Breast epithelium (tissue), 4 donors: ENCODE data around the gene NEDD4. TPM values are rescaled to one million over a fixed set of nuclear protein-coding genes. Genes with fewer than 3 reads are reported as not detected.

ENCODE experiments used
- DNase-seq, 2 donors: peaks; one replicate each; pipeline ENCODE4 v3.0.0-alpha.2; 2019; ENCODE audit warnings: low spot score in 2 of 2
- H3K27ac ChIP-seq, 2 donors: fragments of 200-600 bp; sonication (generic) in 1 of 2; one replicate each; pipeline ENCODE4 v1.5.1; 2016 to 2019; ENCODE audit warnings: mild to moderate bottlenecking in 1 of 2
- H3K27me3 ChIP-seq, 2 donors: fragments of 200-600 bp; sonication (generic) in 1 of 2; one replicate each; pipeline versions ENCODE4 v1.5.1 to v1.6.0; 2017 to 2019; ENCODE audit warnings: control low read depth in 1 of 2, mild to moderate bottlenecking in 1 of 2
- H3K36me3 ChIP-seq: fragments of 200-600 bp; one replicate; pipeline ENCODE4 v1.5.1; 2019
- H3K4me1 ChIP-seq, 2 donors: fragments of 200-600 bp; sonication (generic); one replicate each; pipeline ENCODE4 v1.5.1; 2016 to 2019; ENCODE audit warnings: control low read depth in 1 of 2
- H3K4me3 ChIP-seq, 3 donors: fragments of 200-600 bp; sonication (generic); 1 replicate in 2 of 3; 2 replicates in 1 of 3; pipeline ENCODE4 v1.5.1; 2016 to 2019; ENCODE audit warnings: mild to moderate bottlenecking in 3 of 3, moderate library complexity in 2 of 3
- H3K9me3 ChIP-seq, 2 donors: fragments of 200-600 bp; sonication (generic) in 1 of 2; one replicate each; pipeline ENCODE4 v1.5.1; 2016 to 2019; ENCODE audit warnings: control low read depth in 1 of 2
- POLR2A ChIP-seq: fragments of 450-650 bp; IDR thresholded peaks from one replicate; pipeline ENCODE4 v1.6.1; 2016; ENCODE audit warnings: antibody characterized with exemption, mild to moderate bottlenecking, moderate library complexity
- POLR2AphosphoS5 ChIP-seq, 3 donors: sonication (generic); formaldehyde crosslinking; IDR thresholded peaks; one replicate each; pipeline ENCODE4 v1.6.1; 2017; ENCODE audit warnings: antibody characterized with exemption in 3 of 3
- intact Hi-C: fragments of 100-400 bp; cut with DNase I; formaldehyde crosslinking; loops from one replicate; pipeline ENCODE4 v1.15.1; 2023; ENCODE audit warnings: low total_unique reads
- total RNA-seq, 3 donors: library from RNA; depleted of rRNA; stranded (reverse); fragments of >200 nt; gene quantifications; one replicate each; pipeline ENCODE4 v1.1.0, GENCODE V29; 2016
- TF ChIP-seq, protein P1 (sequence below), 3 donors: fragments of 450-650 bp; IDR thresholded peaks; one replicate each; pipeline ENCODE4 v1.5.1; 2016 to 2017; ENCODE audit warnings: antibody characterized with exemption in 3 of 3, mild to moderate bottlenecking in 3 of 3, moderate library complexity in 3 of 3

NEDD4 gene
- total RNA-seq, 3 donors from 2014 or later = 13.0 to 19.6 (median 19.3) TPM

DNA sequence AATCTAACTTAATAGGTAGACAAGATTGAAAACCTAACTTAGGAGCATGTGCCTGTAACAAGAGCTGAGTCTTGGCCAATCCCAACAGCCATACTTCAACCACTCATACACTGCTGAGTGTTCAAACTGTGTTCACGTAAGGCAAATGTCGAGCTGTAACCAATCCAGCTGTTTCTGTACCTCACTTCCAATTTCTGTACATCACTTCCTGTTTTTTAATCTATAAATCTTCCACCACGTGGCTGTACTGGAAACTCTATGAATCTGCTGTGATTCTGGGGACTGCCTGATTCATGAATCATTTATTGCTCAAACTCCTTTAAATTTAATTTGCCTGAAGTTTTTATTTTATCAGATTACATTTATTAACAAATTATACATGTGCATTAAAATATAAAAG, 44.6 kb upstream of the NEDD4 start:
- Histone ChIP-seq H3K27ac (no peak overlapping the region), H3K4me3 (no peak overlapping the region), H3K4me1 (no peaks in the 10 kb centered on the region), H3K9me3 (no peaks in the 10 kb centered on the region), H3K27me3 (no peaks in the 10 kb centered on the region), H3K36me3 (no peaks in the 10 kb centered on the region)
- no peak for DNase-seq
- TF ChIP-seq, protein P1, sequence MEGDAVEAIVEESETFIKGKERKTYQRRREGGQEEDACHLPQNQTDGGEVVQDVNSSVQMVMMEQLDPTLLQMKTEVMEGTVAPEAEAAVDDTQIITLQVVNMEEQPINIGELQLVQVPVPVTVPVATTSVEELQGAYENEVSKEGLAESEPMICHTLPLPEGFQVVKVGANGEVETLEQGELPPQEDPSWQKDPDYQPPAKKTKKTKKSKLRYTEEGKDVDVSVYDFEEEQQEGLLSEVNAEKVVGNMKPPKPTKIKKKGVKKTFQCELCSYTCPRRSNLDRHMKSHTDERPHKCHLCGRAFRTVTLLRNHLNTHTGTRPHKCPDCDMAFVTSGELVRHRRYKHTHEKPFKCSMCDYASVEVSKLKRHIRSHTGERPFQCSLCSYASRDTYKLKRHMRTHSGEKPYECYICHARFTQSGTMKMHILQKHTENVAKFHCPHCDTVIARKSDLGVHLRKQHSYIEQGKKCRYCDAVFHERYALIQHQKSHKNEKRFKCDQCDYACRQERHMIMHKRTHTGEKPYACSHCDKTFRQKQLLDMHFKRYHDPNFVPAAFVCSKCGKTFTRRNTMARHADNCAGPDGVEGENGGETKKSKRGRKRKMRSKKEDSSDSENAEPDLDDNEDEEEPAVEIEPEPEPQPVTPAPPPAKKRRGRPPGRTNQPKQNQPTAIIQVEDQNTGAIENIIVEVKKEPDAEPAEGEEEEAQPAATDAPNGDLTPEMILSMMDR (IDR thresholded peaks at IDR 0.05) = no peak
- TF ChIP-seq POLR2AphosphoS5 (IDR thresholded peaks at IDR 0.05) (no peak), POLR2A (no peak)
- intact Hi-C loops = no loop called here

- no peaks in the 10 kb centered on the region for H3K27me3 ChIP-seq
- no peak overlapping the region for H3K4me3 ChIP-seq
- no peak overlapping the region for H3K27ac ChIP-seq
- TF ChIP-seq, protein P1 (IDR thresholded peaks at IDR 0.05) = no peak
- TF ChIP-seq POLR2A = no peak
- no peak for TF ChIP-seq POLR2AphosphoS5 (IDR thresholded peaks at IDR 0.05)
- DNase-seq = no peak
- H3K36me3 ChIP-seq = no peaks in the 10 kb centered on the region
- intact Hi-C loops = no loop called here
- no peaks in the 10 kb centered on the region for H3K9me3 ChIP-seq
- no peaks in the 10 kb centered on the region for H3K4me1 ChIP-seq
Measured at GRCh38 chr15:56036546-56037067, 43.2 kb upstream of the NEDD4 start.

GRCh38 chr15:56035166-56035565, 41.8 kb upstream of the NEDD4 start:
- H3K27ac ChIP-seq = no peak overlapping the region
- no peak for TF ChIP-seq POLR2AphosphoS5 (IDR thresholded peaks at IDR 0.05)
- TF ChIP-seq, protein P1 (IDR thresholded peaks at IDR 0.05) = no peak
- no peak for TF ChIP-seq POLR2A
- no peak overlapping the region for H3K4me3 ChIP-seq
- intact Hi-C loops = no loop called here
- H3K4me1 ChIP-seq = no peaks in the 10 kb centered on the region
- H3K36me3 ChIP-seq = no peaks in the 10 kb centered on the region
- H3K9me3 ChIP-seq = no peaks in the 10 kb centered on the region
- DNase-seq = no peak
- H3K27me3 ChIP-seq = no peaks in the 10 kb centered on the region

DNA sequence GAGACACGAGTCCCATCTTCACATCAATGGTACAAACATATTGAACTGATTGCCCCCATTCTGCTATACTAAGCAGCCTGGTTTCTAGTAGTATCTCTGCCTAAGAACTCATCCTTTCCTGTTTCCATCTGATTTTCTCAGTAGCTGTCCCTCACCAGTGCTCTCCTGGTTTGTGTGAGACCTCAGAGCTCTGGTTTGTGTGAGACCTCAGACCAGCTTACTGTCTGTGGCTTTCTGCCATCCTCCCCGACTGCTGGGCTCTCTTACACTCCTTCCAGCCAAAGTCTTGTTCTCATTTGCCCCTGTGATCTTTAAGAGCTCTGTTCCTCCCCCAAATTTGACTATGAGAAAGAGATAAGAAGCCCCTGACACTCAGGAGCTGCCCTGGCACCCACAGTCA, 41.1 kb upstream of the NEDD4 start:
- no peaks in the 10 kb centered on the region for H3K27me3 ChIP-seq
- DNase-seq = no peak
- intact Hi-C loops = no loop called here
- H3K4me1 ChIP-seq = no peaks in the 10 kb centered on the region
- H3K9me3 ChIP-seq = no peaks in the 10 kb centered on the region
- TF ChIP-seq POLR2AphosphoS5 (IDR thresholded peaks at IDR 0.05) (no peak), POLR2A (no peak)
- TF ChIP-seq, protein P1 (IDR thresholded peaks at IDR 0.05) = no peak
- H3K36me3 ChIP-seq = no peaks in the 10 kb centered on the region
- no peak overlapping the region for H3K27ac ChIP-seq
- no peak overlapping the region for H3K4me3 ChIP-seq

- Histone ChIP-seq H3K9me3 (no peaks in the 10 kb centered on the region), H3K27me3 (no peaks in the 10 kb centered on the region), H3K4me1 (no peaks in the 10 kb centered on the region), H3K27ac (no peak overlapping the region), H3K4me3 (no peak overlapping the region), H3K36me3 (no peaks in the 10 kb centered on the region)
- TF ChIP-seq, protein P1 (IDR thresholded peaks at IDR 0.05) = no peak
- no peak for TF ChIP-seq POLR2AphosphoS5 (IDR thresholded peaks at IDR 0.05)
- no peak for TF ChIP-seq POLR2A
- no peak for DNase-seq
- intact Hi-C loops = no loop called here
Measured at GRCh38 chr15:56032373-56032772, 39.0 kb upstream of the NEDD4 start.
